Stimulated activated naive CD4-positive, alpha-beta T cell treated with Interleukin-2 at 50 U/mL for 16 hours (primary cell): ENCODE data around the gene MICALL1.

Source experiments
- DNase-seq: peaks from one replicate; lab custom pipeline; 2025; lab: John Stamatoyannopoulos, UW

MICALL1 gene

GRCh38 chr22:37983860-37984791 lies 78.0 kb downstream of the MICALL1 start, which contains the start of gene SOX10:
SOX10 (minus strand) TSS chr22:37984555; CDS start chr22:37983784, 771 bp downstream.
- no peak for DNase-seq

GRCh38 chr22:37985050-37985585 lies 79.0 kb downstream of the MICALL1 start:
- no peak for DNase-seq

GRCh38 chr22:37985751-37986281 lies 79.7 kb downstream of the MICALL1 start:
- DNase-seq: no peak

GRCh38 chr22:37986371-37986770 lies 80.3 kb downstream of the MICALL1 start:
- DNase-seq: no peak

- DNase-seq: no peak
Measured at GRCh38 chr22:37989146-37990045, 83.3 kb downstream of the MICALL1 start.

GRCh38 chr22:37990301-37990700 lies 84.2 kb downstream of the MICALL1 start:
- no peak for DNase-seq

GRCh38 chr22:37990862-37991261 lies 84.8 kb downstream of the MICALL1 start:
- DNase-seq: no peak

GRCh38 chr22:37991731-37992442 lies 85.8 kb downstream of the MICALL1 start:
- DNase-seq: no peak
